Muscle layer of colon (tissue), 2 donors: ENCODE results near the gene IL6R.

Source experiments
- H3K27ac ChIP-seq: one replicate; pipeline ENCODE4 v1.7.0; 2013; ENCODE audit warnings: low read depth, mild to moderate bottlenecking, low read length, moderate library complexity
- H3K27me3 ChIP-seq, 2 donors: one replicate each; pipeline ENCODE4 v1.7.0; 2013; ENCODE audit warnings: low read length in 2 of 2, mild to moderate bottlenecking in 2 of 2; ENCODE audit not compliant: insufficient read depth in 2 of 2, control insufficient read depth in 1 of 2
- H3K36me3 ChIP-seq: one replicate; pipeline ENCODE4 v1.7.0; 2013; ENCODE audit warnings: mild to moderate bottlenecking, low read length; ENCODE audit not compliant: insufficient read depth
- H3K4me1 ChIP-seq: one replicate; pipeline ENCODE4 v1.7.0; 2013; ENCODE audit warnings: mild to moderate bottlenecking, low read length; ENCODE audit not compliant: insufficient read depth
- H3K4me3 ChIP-seq, 2 donors: one replicate each; pipeline ENCODE4 v1.7.0; 2013; ENCODE audit warnings: low read length in 2 of 2, low read depth in 1 of 2, mild to moderate bottlenecking in 1 of 2, moderate library complexity in 1 of 2
- H3K9ac ChIP-seq: one replicate; pipeline ENCODE4 v1.7.0; 2013; ENCODE audit warnings: low read length
- H3K9me3 ChIP-seq: one replicate; pipeline ENCODE4 v1.7.0; 2013; ENCODE audit warnings: mild to moderate bottlenecking, low read length
- donor health status: abdominal sarcoma.
- donor health status: Adenocarcinoma of cecum.

IL6R gene

GRCh38 chr1:154465621-154466195 lies 60.6 kb downstream of the IL6R start:
- Histone ChIP-seq H3K27ac (no peak overlapping the region), H3K4me1 (peaks cover 20% of the 10 kb centered on the region), H3K9me3 (no peaks in the 10 kb centered on the region), H3K27me3 (no peaks in the 10 kb centered on the region), H3K36me3 (peaks cover 47% of the 10 kb centered on the region), H3K4me3 (no peak overlapping the region), H3K9ac (no peak overlapping the region)

DNA sequence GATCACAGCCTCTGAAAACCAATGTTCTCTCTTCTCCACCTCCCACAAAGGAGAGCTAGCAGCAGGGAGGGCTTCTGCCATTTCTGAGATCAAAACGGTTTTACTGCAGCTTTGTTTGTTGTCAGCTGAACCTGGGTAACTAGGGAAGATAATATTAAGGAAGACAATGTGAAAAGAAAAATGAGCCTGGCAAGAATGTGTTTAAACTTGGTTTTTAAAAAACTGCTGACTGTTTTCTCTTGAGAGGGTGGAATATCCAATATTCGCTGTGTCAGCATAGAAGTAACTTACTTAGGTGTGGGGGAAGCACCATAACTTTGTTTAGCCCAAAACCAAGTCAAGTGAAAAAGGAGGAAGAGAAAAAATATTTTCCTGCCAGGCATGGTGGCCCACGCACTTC lies 61.1 kb downstream of the IL6R start:
- peaks cover 47% of the 10 kb centered on the region for H3K36me3 ChIP-seq
- H3K27ac ChIP-seq, result no peak overlapping the region
- H3K4me1 ChIP-seq, result peaks cover 20% of the 10 kb centered on the region
- no peak overlapping the region for H3K4me3 ChIP-seq
- no peaks in the 10 kb centered on the region for H3K27me3 ChIP-seq
- H3K9ac ChIP-seq, result no peak overlapping the region
- no peaks in the 10 kb centered on the region for H3K9me3 ChIP-seq

DNA sequence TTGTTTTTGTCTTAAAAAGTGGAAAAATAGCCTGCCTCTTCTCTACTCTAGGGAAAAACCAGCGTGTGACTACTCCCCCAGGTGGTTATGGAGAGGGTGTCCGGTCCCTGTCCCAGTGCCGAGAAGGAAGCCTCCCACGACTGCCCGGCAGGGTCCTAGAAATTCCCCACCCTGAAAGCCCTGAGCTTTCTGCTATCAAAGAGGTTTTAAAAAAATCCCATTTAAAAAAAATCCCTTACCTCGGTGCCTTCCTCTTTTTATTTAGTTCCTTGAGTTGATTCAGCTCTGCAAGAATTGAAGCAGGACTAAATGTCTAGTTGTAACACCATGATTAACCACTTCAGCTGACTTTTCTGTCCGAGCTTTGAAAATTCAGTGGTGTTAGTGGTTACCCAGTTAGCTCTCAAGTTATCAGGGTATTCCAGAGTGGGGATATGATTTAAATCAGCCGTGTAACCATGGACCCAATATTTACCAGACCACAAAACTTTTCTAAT lies 61.8 kb downstream of the IL6R start:
- peaks cover 47% of the 10 kb centered on the region for H3K36me3 ChIP-seq
- H3K9me3 ChIP-seq, result no peaks in the 10 kb centered on the region
- no peak overlapping the region for H3K27ac ChIP-seq
- no peak overlapping the region for H3K4me3 ChIP-seq
- H3K4me1 ChIP-seq, result peaks cover 20% of the 10 kb centered on the region
- H3K27me3 ChIP-seq, result no peaks in the 10 kb centered on the region
- no peak overlapping the region for H3K9ac ChIP-seq

DNA sequence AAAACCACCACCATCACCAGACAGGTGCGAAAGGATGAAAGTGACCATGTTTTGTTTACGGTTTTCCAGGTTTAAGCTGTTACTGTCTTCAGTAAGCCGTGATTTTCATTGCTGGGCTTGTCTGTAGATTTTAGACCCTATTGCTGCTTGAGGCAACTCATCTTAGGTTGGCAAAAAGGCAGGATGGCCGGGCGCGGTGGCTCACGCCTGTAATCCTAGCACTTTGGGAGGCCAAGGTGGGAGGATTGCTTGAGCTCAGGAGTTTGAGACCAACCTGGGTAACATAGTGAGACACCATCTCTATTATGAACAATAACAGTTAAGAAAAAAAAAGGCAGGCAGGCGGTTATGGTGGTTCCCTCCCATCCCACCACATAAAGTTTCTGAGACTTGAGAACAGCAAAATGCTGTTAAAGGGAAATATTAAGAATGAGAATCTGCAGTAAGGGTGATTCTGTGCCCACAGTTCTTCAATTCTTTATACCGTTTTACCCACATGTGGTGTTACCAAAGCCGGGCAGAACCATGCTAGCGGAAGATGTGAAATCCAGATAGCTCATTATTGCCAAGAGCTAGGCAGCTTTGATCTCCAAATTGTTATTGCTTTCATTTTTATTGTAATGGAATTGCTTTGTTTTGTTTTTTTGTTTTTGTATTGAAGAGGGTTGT lies 62.4 kb downstream of the IL6R start:
- H3K4me1 ChIP-seq, result peaks cover 20% of the 10 kb centered on the region
- H3K27ac ChIP-seq, result no peak overlapping the region
- H3K9ac ChIP-seq, result no peak overlapping the region
- H3K9me3 ChIP-seq, result no peaks in the 10 kb centered on the region
- H3K4me3 ChIP-seq, result no peak overlapping the region
- peaks cover 47% of the 10 kb centered on the region for H3K36me3 ChIP-seq
- no peaks in the 10 kb centered on the region for H3K27me3 ChIP-seq

DNA sequence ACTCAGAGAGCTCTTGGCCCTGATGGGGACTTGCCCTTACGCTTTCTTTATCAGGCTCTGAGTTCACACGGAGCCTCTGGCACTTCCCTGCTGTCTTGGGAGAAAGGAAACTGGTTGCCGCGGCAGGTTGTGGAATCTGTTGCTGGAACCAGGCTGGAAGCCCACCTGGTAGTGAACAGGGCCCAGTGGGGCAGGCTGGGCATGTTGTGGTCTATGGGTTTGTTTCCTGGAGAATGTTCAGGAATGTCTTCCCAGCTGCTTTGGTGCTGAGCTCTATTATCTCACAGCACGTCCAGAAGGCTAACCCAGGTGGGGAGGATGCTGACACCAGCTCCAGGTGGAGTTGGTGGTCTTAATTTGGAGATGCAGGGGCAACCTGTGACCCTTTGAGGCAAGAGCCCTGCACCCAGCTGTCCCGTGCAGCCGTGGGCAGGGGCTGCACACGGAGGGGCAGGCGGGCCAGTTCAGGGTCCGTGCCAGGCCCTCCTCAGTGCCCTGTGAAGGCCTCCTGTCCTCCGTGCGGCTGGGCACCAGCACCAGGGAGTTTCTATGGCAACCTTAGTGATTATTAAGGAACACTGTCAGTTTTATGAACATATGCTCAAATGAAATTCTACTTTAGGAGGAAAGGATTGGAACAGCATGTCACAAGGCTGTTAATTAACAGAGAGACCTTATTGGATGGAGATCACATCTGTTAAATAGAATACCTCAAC lies 63.5 kb downstream of the IL6R start:
- Histone ChIP-seq H3K4me1 (peaks cover 14% of the 10 kb centered on the region), H3K27ac (no peak overlapping the region), H3K36me3 (peaks cover 41% of the 10 kb centered on the region), H3K9ac (no peak overlapping the region), H3K9me3 (no peaks in the 10 kb centered on the region), H3K27me3 (no peaks in the 10 kb centered on the region), H3K4me3 (no peak overlapping the region)

DNA sequence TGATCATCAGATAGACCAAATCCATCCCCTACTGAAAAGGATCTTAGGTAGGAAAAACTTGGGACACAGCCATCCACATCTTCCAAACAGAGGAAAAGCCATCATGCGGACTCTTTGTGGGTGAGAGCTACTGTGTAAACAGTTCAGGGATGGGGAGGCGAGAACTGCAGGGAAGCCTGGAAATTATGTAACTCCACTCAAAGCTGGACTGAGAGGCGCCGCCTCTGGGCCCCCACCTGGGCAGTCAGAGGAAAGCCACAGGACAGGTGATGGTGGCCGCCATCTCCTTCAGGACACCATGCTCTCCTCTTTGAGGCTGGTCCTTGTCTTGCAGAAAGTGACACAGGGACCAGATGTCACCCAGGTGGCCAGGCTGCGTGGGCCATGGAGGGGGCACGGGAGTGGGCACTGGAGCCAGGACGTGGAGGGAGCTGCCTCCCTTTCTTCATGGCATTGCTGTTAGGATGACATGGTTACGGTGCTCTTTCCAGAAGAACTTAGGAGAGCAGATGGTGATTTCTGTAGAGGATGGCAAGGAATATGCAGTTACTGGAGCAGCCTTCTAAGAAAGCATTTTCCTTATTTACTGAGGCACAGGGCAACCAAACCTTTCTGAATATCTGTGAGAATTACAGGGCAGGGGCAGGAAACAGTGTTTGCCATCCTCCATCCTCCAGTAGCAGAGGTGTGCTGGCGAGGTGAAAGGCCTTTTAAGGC lies 64.9 kb downstream of the IL6R start:
- Histone ChIP-seq H3K4me1 (peaks cover 14% of the 10 kb centered on the region), H3K9me3 (no peaks in the 10 kb centered on the region), H3K36me3 (peaks cover 32% of the 10 kb centered on the region), H3K4me3 (no peak overlapping the region), H3K27ac (no peak overlapping the region), H3K9ac (no peak overlapping the region), H3K27me3 (no peaks in the 10 kb centered on the region)

- Histone ChIP-seq H3K9me3 (no peaks in the 10 kb centered on the region), H3K27ac (no peak overlapping the region)
These were observed 66.2 kb downstream of the IL6R start for GRCh38 chr1:154471304-154471703.

GRCh38 chr1:154474802-154475201 lies 69.7 kb downstream of the IL6R start:
- no peak overlapping the region for H3K9ac ChIP-seq
- peaks cover 1% of the 10 kb centered on the region for H3K4me1 ChIP-seq
- H3K36me3 ChIP-seq, result peaks cover 4% of the 10 kb centered on the region
- H3K4me3 ChIP-seq, result no peak overlapping the region
- H3K27ac ChIP-seq, result no peak overlapping the region
- no peaks in the 10 kb centered on the region for H3K27me3 ChIP-seq
- no peaks in the 10 kb centered on the region for H3K9me3 ChIP-seq

More at GRCh38 chr1:154471304-154471703, 66.2 kb downstream of the IL6R start:
- no peak overlapping the region for H3K4me3 ChIP-seq
- H3K4me1 ChIP-seq, result peaks cover 14% of the 10 kb centered on the region
- no peaks in the 10 kb centered on the region for H3K27me3 ChIP-seq
- H3K36me3 ChIP-seq, result peaks cover 19% of the 10 kb centered on the region
- no peak overlapping the region for H3K9ac ChIP-seq

DNA sequence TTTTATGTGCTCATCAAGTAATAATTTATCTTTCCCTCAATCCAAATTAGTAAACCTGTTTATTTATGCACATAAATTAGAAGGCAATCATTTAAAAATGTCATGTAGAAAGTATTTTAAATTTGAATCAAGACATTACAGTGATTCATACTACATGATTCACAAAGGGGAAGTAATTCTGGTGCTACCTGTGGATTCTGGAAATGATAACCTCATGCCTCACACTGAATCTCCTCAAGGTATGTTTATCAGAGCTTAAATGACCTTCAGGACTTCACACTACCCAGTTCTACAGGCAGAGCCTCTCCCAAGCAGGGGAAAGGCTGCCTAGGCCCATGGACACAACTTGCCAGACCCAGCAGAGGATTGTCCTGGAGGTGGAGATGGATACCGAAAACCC lies 71.6 kb downstream of the IL6R start:
- Histone ChIP-seq H3K4me3 (no peak overlapping the region), H3K9ac (no peak overlapping the region), H3K36me3 (no peaks in the 10 kb centered on the region), H3K4me1 (no peaks in the 10 kb centered on the region), H3K27me3 (no peaks in the 10 kb centered on the region), H3K9me3 (no peaks in the 10 kb centered on the region), H3K27ac (no peak overlapping the region)

- Histone ChIP-seq H3K4me1 (no peaks in the 10 kb centered on the region), H3K27ac (no peak overlapping the region), H3K4me3 (no peak overlapping the region), H3K9ac (no peak overlapping the region), H3K36me3 (no peaks in the 10 kb centered on the region), H3K9me3 (no peaks in the 10 kb centered on the region), H3K27me3 (no peaks in the 10 kb centered on the region)
These were observed 72.9 kb downstream of the IL6R start for GRCh38 chr1:154478013-154478412.

DNA sequence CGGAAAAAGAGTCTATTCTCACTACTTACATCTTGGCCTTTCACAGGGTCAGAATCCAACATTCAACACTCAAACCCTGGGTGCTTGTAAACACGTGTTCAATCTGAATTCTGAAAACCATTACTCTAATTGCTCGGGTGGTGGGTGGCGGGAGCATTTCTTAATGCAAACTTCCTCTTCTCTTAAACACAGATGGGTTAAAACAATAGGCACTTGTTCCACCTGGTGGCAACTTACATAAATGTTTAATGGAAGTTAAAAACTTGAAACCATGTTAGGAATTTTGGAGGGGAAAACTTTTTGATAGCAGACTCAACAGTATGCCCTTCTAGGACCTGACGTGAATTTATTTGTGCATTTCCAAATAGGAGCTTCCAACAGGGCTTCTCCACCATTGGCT lies 73.5 kb downstream of the IL6R start:
- H3K36me3 ChIP-seq, result no peaks in the 10 kb centered on the region
- H3K4me1 ChIP-seq, result no peaks in the 10 kb centered on the region
- no peak overlapping the region for H3K27ac ChIP-seq
- H3K9ac ChIP-seq, result no peak overlapping the region
- no peak overlapping the region for H3K4me3 ChIP-seq
- no peaks in the 10 kb centered on the region for H3K27me3 ChIP-seq
- H3K9me3 ChIP-seq, result no peaks in the 10 kb centered on the region
